Thyroid gland (tissue), 4 donors: ENCODE data around the gene FIBP. TPM values are rescaled to one million over a fixed set of nuclear protein-coding genes. Genes with fewer than 3 reads are reported as not detected.

Source experiments
- DNase-seq, 2 donors: peaks; one replicate each; pipeline ENCODE4 v3.0.0-alpha.2; 2019
- H3K27ac ChIP-seq, 3 donors: fragments of 200-600 bp; sonication (generic); 1 replicate in 2 of 3; 2 replicates in 1 of 3; pipeline ENCODE4 v1.5.1; 2016 to 2019; ENCODE audit warnings: mild to moderate bottlenecking in 1 of 3, moderate library complexity in 1 of 3
- H3K27me3 ChIP-seq: fragments of 200-600 bp; sonication (generic); one replicate; pipeline ENCODE4 v1.5.1; 2019
- H3K36me3 ChIP-seq, 2 donors: fragments of 200-600 bp; sonication (generic); one replicate each; pipeline ENCODE4 v1.5.1; 2016 to 2019
- H3K4me1 ChIP-seq, 2 donors: fragments of 200-600 bp; sonication (generic); one replicate each; pipeline ENCODE4 v1.5.1; 2017 to 2019
- H3K4me3 ChIP-seq, 3 donors: fragments of 200-600 bp; sonication (generic); replicated peaks in 1 of 3; 1 replicate in 2 of 3; 2 replicates in 1 of 3; pipeline ENCODE4 v1.5.1; 2016; ENCODE audit warnings: mild to moderate bottlenecking in 1 of 3
- H3K9me3 ChIP-seq: fragments of 200-600 bp; sonication (generic); one replicate; pipeline ENCODE4 v1.5.1; 2017
- POLR2A ChIP-seq, 2 donors: fragments of 450-650 bp; IDR thresholded peaks; one replicate each; pipeline ENCODE4 v1.6.1; 2017; ENCODE audit warnings: antibody characterized with exemption in 2 of 2, mild to moderate bottlenecking in 2 of 2, moderate library complexity in 1 of 2
- WGBS, 2 donors: methylation state at CpG; one replicate each; pipeline ENCODE4 v1.1.5; 2017; 5-methylcytosine and 5-hydroxymethylcytosine counted together
- intact Hi-C: fragments of 100-400 bp; cut with DNase I; formaldehyde crosslinking; loops from one replicate; pipeline ENCODE4 v1.15.1; 2023
- total RNA-seq, 4 donors: library from RNA; depleted of rRNA; stranded (reverse); fragments of >200 nt; gene quantifications; one replicate each; pipeline ENCODE4 v1.2.3, GENCODE V29; 2016
- TF ChIP-seq, protein P1 (sequence below), 6 experiments: fragments of 200-600 bp in 3 of 6; fragments of 450-650 bp in 3 of 6; sonication (generic) in 3 of 6; IDR thresholded peaks; one replicate each; pipeline ENCODE4 v1.5.1; 2016 to 2019; ENCODE audit warnings: antibody characterized with exemption in 6 of 6, mild to moderate bottlenecking in 2 of 6, inconsistent platforms in 1 of 6, moderate library complexity in 1 of 6

The FIBP gene
- total RNA-seq, 4 donors from 2014 or later = 65.9 to 128 (median 109) TPM

DNA sequence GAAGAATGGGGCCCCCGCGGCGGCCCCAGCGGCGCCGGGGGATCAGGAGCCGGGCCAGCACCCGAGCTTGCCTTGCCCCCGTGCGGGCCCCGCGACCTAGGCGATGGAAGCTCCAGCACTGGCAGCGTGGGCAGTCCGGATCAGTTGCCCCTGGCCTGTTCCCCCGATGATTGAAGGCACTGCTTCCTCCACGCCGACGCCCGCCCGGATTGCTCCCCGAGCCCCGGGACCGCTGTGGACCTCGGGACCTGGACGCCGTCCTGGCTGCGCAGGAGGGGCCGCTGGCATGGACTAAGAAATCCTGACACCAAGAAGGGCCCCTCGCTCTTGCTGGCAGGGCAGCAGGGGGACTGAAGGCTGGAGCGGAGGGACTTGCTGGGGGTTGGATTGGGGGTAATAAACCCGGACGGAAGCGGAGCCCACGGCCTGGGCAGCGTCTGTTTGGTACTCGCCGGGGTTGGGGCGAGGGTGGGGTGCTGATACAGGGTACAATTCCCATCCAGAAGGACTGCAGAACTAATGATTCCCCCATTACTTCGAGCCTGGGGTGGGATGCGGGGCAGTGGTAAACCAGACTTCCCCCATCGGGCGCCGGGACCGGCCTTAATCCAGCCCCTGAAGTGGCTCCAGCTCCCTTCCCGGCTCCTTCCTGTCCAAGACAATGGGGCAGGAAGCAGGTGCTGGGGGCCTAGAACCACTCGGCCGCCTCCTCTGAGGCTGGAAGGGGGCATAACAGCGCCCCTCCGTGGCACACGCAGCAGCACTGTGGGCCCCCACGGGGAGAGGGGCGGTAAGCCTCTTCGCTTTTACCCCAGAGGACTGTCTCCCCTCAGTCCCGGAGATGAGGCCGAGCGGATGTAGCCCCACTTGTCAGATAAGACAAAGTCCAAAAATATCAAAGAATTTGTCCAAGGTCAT is 3.2 kb upstream of the FIBP start:
- Histone ChIP-seq H3K27ac (peak overlapping the region; percentile 83 to 97 (median 83)), H3K27me3 (no peaks in the 10 kb centered on the region), H3K9me3 (no peaks in the 10 kb centered on the region), H3K4me3 (peak overlapping the region; percentile 31 to 66 (median 59)), H3K4me1 (peaks cover 34 to 55% of the 10 kb centered on the region in 2 donors), H3K36me3 (no peaks in the 10 kb centered on the region)
- TF ChIP-seq, protein P1, sequence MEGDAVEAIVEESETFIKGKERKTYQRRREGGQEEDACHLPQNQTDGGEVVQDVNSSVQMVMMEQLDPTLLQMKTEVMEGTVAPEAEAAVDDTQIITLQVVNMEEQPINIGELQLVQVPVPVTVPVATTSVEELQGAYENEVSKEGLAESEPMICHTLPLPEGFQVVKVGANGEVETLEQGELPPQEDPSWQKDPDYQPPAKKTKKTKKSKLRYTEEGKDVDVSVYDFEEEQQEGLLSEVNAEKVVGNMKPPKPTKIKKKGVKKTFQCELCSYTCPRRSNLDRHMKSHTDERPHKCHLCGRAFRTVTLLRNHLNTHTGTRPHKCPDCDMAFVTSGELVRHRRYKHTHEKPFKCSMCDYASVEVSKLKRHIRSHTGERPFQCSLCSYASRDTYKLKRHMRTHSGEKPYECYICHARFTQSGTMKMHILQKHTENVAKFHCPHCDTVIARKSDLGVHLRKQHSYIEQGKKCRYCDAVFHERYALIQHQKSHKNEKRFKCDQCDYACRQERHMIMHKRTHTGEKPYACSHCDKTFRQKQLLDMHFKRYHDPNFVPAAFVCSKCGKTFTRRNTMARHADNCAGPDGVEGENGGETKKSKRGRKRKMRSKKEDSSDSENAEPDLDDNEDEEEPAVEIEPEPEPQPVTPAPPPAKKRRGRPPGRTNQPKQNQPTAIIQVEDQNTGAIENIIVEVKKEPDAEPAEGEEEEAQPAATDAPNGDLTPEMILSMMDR (IDR thresholded peaks at IDR 0.05) = no peak
- intact Hi-C loops = no loop called here
- 16 to 21% methylated on average over 48 to 51 of the region's 57 CpGs for WGBS, 2 donors
- no peak for DNase-seq

DNA sequence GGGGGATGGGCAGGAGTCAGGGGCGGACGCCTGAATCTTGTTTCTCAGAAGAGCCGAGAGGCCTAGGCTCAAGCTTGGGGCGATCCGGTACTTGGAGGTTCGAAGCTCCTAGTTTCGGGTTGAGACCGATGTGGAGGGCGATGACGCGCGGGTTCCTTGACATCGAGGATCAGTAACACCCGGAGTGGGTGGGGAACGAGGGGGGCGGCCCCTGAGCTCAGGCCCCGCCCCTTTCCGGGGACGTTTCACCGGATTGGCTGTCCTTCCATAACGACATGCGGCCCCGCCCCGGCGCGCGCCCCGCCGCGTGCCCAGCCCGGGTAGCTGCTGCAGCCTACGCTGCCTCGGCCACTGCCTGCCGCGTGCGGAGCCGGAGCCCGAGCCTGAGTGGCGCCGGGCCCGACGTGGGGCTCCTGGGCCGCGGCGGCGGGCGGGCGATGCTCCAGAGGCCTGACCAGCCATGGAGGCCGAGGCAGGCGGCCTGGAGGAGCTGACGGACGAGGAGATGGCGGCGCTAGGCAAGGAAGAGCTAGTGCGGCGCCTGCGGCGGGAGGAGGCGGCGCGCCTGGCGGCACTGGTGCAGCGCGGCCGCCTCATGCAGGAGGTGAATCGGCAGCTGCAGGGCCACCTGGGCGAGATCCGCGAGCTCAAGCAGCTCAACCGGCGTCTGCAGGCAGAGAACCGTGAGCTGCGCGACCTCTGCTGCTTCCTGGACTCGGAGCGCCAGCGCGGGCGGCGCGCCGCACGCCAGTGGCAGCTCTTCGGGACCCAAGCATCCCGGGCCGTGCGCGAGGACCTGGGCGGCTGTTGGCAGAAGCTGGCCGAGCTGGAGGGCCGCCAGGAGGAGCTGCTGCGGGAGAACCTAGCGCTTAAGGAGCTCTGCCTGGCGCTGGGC is 2.3 kb upstream of the FIBP start, which contains the start of gene CCDC85B:
CCDC85B (plus strand) TSS at position 350 of the 895 bp plus-strand sequence; CDS start at position 461, 111 bp downstream.
- peak within 1 kb of the TSS; percentile 83 to 97 (median 92) for H3K27ac ChIP-seq
- H3K9me3 ChIP-seq = no peaks in the 10 kb centered on the region
- intact Hi-C loops = no loop called here
- WGBS, 2 donors = 0 to 3% methylated on average over 8 to 25 of the region's 94 CpGs
- DNase-seq = peak; percentile 98
- H3K27me3 ChIP-seq = no peaks in the 10 kb centered on the region
- H3K36me3 ChIP-seq = peaks cover 0 to 3% of the 10 kb centered on the region in 2 donors
- H3K4me3 ChIP-seq = peak within 1 kb of the TSS; percentile 31 to 66 (median 59)
- TF ChIP-seq, protein P1 (IDR thresholded peaks at IDR 0.05) = peak in 3 of 6 experiments; percentile 9 to 29 (median 11)
- TF ChIP-seq POLR2A (IDR thresholded peaks at IDR 0.05) = peak; percentile 77 to 94
- H3K4me1 ChIP-seq = peaks cover 34 to 55% of the 10 kb centered on the region in 2 donors

DNA sequence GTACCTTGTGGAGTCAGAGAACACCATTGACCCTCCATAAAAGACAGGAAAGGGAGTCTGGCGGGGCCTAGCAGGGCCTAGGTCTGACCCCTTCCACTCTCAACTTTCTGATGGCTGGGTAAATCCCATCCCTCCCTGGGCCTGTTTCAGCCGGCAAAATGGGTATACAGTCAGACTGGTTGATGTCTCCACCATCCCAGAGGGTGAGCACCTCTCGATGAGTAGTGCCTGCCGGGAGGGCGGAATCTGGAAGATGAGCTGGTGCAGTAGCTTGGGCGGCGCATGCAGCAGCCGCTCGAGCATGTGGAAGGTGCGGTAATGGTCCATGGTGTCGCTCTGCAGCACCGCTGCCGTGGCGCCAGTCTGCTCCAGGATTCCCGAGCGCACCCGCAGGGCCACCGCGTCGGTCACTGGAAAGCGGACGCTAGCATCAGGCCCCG is 528 bp downstream of the FIBP start:
- TF ChIP-seq, protein P1 (IDR thresholded peaks at IDR 0.05) = no peak
- TF ChIP-seq POLR2A (IDR thresholded peaks at IDR 0.05) = no peak
- WGBS, 2 donors = 5 to 100% methylated on average over 1 to 8 of the region's 23 CpGs
- Histone ChIP-seq H3K4me3 (peak overlapping the region; percentile 41 to 69 (median 55)), H3K9me3 (no peaks in the 10 kb centered on the region), H3K4me1 (peaks cover 34 to 43% of the 10 kb centered on the region in 2 donors), H3K27ac (peak overlapping the region; percentile 62 to 97 (median 92)), H3K27me3 (no peaks in the 10 kb centered on the region), H3K36me3 (peaks cover 12 to 16% of the 10 kb centered on the region in 2 donors)
- intact Hi-C loops = loop anchor here (2.0 kb wide), 1 partner anchor 101 kb away; no protein-coding TSS in a partner anchor
- DNase-seq = no peak

DNA sequence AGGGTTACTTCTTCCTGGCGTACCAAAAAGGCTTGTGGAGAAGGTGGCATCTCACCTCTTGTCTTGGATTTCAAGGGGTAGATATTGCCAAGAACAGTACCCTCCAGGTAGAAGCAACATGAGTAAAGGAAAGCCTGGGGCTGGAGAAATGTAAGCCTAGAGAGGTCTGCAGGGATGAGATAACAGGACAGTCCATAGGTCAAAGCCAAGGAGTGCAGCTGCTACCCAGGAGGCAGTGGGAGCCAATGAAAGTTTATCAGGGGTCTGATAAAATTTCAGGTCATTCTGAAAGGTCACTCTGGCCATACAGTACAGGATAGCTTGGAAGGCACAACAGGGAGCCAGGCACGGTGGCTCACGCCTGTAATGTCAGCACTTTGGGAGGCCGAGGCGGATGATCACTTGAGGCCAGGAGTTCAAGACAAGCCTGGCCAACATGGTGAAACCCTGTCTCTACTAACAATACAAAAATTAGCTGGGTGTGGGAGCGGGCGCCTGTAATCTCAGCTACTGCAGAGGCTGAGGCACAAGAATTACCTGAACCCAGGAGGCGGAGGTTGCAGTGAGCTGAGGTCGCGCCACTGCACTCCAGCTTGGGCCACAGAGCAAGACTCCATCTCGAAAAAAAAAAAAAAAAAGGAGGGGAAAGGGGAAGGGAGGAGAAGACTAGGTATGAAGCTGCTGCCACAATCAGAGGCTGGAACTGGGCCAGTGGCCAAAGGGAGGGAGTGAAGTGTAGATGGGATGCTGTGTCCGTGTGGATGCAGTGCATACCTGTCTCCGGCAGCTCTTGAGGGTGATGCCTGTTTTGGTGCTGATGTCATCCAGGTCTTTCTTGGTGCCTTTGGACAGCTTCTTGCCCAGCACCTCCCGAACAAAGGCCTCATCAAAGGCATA is 1.2 kb downstream of the FIBP start:
- peak overlapping the region in 1 of 3 donors; percentile 55 for H3K4me3 ChIP-seq
- no peak overlapping the region for H3K27ac ChIP-seq
- H3K27me3 ChIP-seq = no peaks in the 10 kb centered on the region
- H3K36me3 ChIP-seq = peaks cover 12 to 16% of the 10 kb centered on the region in 2 donors
- 86 to 87% methylated on average over 14 of the region's 14 CpGs for WGBS, 2 donors
- intact Hi-C loops = loop anchor here (2.0 kb wide), 1 partner anchor 102 kb away; no protein-coding TSS in a partner anchor
- DNase-seq = no peak
- no peaks in the 10 kb centered on the region for H3K9me3 ChIP-seq
- H3K4me1 ChIP-seq = peaks cover 34 to 36% of the 10 kb centered on the region in 2 donors
- TF ChIP-seq, protein P1 (IDR thresholded peaks at IDR 0.05) = no peak
- TF ChIP-seq POLR2A (IDR thresholded peaks at IDR 0.05) = no peak
